Activated CD8-positive, alpha-beta memory T cell treated with anti-CD3 and anti-CD28 coated beads, Interleukin-2, amount 50 U/mL, for 24 hours (primary cell): ENCODE results near the gene CHPF.
A peak's percentile ranks its signal among the peaks of the same experiment; 100 is the strongest.

Experiments
- DNase-seq: peaks from one replicate; pipeline ENCODE4 v3.0.0-alpha.2; 2020; ENCODE audit errors: extremely low read depth

The CHPF gene

GRCh38 chr2:219552382-219553167 lies 9.0 kb upstream of the CHPF start:
- peak; percentile 34 for DNase-seq

- DNase-seq = no peak
Measured at GRCh38 chr2:219551441-219552381, 8.1 kb upstream of the CHPF start.

- no peak for DNase-seq
Measured at GRCh38 chr2:219549619-219550018, 6.0 kb upstream of the CHPF start.

DNA sequence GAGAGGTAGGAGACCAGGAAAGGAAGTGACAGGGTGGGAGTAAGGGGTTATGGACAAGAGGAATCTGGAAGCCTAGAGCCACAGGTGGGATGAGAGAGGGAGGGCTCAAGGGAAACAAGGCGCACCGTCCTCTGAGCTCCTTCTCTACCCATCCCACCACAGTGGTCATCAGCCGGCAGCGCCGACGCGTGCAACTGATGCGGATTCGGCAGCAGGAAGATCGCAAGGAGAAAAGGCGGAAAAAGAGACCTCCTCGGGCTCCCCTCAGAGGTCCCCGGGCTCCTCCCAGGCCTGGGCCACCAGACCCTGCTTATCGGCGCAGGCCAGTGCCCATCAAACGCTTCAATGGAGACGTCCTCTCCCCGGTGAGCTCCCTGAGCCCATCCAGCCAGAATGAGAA lies 5.4 kb upstream of the CHPF start:
- no peak for DNase-seq

DNA sequence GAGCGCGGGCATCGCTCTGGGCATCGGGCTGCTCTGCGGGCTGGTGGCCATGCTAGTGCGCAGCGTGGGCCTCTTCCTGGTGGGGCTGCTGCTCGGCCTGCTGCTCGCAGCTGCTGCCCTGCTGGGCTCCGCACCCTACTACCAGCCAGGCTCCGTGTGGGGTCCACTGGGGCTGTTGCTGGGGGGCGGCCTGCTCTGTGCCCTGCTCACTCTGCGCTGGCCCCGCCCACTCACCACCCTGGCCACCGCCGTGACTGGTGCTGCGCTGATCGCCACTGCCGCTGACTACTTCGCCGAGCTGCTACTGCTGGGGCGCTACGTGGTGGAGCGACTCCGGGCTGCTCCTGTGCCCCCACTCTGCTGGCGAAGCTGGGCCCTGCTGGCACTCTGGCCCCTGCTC lies 4.0 kb upstream of the CHPF start:
- DNase-seq = no peak

- no peak for DNase-seq
Measured at GRCh38 chr2:219545943-219546352, 2.3 kb upstream of the CHPF start.

DNA sequence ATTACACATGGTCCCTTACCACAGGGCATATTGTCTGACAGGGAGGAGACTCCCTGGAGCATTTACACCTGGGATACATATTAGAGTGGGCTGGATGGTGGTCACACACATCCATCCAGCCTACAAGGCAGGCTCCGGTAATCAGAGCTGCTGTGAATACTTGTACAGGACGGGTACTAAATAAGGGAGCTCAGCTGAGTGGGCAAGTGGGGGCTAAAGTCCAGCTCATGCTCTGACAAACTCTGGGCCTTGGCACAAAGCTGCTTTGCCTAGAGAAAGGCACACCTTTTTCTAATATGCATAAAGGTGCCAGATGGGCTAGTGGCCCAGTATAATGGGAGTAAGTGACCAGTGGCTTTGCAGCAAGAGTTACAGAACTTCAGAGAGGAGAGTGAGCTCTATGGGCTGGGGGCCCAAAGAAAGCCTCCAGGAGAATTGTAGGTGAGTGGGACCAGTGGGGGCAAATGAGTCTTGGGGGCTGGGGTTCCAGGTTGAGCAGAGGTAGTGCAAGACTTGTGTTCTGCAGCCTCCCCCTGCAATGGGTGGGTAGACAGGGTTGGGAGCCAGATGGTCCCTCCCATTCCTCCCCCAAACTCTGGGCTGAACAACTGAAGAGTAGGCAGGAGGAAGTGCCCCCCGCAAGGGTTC lies 1.8 kb upstream of the CHPF start:
- no peak for DNase-seq

- no peak for DNase-seq
Measured at GRCh38 chr2:219544567-219544966, 958 bp upstream of the CHPF start.

- no peak for DNase-seq
Measured at GRCh38 chr2:219542931-219543595, 546 bp downstream of the CHPF start.

DNA sequence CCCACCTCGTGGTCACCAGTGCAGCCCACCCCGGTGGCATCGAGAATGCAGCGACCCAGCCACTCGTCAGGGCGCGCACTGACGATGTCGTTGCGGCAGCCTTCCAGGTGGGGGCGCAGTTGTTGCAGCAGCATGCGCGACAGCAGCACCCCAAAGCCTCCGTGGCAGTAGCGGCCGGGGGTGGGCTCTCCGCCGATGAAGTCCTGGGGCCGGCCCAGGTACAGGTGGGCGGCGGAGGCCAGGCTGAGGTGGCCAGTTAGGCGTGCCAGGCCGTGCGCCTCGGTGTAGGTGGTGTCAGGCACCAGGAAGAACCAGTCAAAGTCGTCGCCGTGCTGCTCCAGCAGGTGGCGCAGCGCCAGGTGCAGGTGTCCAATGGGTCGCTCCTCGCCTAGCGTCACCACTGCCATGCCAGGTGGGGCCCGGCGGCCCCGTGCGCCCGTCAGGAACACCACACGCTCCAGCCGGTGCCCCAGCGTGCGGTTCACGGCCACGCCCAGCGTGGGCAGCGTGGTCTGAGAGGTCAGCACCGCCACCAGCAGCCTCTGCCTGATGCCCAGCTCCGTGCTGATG lies 1.9 kb downstream of the CHPF start:
- peak; percentile 43 for DNase-seq

DNA sequence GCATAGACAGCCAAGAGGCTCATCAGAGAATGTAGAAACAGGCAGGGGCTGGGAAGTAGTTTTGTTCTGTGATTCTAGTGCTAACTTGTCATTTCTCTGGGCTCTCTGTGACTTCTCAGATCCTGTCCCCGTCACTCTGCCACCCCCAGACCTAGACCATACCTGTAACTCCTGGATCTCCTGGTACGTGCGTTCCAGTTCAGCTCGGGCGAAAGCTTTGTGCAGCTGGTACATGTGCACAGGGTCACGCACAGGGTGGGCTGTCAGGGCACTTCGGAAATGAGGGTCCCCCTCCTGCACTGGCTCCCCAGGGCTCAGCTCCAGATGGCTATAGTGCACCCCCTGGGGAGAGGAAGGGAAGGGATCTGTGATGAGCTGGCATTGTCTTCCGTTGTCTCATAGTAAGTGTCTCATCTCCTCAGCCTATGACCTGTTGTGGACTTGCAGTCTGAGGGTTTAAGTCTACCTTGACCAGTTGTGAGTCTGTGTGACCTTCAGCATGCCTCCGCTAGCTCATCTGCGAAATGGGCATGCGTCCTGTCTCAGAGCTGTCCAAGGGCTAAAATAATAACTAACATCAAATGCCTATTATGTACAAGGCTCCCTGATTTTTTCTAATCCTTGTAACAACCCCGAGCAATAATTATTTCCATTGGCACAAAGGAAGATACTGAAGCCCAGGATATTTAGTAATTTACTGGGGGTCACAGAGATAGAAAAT lies 2.7 kb downstream of the CHPF start:
- DNase-seq = no peak

DNA sequence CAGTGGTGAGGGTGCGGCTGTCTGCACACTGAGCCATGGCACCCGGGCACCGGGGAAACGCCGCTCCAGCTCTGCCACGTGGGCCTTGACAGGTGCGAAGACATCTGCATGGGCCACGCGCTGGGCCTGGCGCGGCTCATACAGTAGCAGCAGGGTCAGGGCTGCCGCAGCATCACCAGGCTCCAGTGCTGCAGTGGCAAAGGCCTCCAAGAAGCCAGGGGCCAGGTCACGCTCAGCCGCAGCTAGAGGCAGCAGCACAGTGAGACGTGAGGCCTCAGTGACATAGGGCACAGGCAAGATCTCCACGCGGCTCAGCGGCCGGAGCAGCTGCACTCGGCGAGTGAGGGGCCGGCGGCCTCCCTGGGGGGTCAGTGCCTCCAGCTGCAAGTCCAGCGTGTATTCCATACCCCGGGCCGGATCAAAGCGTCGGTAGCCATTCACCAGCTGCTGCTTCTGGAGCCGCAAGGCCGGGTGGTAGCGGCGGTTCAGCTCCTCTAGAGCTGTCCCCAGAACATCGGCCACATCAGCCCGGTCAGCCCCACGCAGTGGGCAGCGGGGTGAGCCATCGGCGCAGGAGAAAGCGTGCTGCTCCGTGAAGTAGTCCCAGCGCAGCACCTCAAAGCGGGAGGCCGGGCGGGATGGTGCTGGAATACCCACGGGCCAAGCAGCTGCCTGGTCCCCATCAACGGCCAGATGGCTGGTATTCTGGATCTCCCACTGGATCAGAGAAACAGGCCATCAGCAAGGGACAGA lies 3.5 kb downstream of the CHPF start:
- DNase-seq = no peak

DNA sequence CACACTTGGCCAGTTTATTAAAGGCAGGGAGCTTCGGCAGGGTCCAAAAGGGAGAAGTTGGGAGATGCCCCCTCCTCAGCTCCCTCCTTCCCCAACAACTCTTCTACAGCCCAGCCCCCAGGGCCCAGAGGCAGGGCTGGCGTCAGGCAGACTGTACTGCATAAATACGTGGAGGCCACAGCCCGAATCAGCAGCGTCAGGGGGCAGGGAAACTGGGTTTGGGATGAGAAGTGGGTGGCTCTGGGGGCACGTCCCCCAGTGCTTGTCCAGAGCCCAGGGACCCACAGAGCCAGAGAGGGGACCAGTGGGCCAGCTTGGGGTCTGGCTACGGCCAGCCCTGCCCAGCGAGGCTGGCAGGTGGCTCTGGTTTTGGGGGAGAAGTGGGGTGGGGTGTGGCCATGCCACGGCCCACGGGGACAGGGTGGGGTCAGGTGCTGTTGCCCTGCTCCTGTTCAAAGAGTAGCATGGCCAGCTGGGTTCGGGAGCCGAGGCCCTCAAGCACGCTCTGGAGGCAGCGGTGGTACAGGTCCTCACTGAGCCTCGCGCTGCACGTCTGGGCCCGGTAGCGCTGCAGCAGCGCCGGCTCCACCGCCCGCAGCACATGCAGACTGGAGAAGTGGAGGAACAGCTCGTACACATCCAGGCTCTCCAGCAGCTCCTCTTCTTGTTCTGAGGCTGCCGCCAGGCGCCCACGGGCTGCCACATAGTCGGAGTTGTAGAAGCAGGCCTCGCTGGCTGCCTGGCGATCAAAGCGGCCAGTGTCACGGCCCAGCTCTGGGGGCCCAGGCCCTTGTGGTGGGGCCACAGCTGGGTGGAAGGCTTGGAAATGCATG lies 4.4 kb downstream of the CHPF start:
- no peak for DNase-seq

DNA sequence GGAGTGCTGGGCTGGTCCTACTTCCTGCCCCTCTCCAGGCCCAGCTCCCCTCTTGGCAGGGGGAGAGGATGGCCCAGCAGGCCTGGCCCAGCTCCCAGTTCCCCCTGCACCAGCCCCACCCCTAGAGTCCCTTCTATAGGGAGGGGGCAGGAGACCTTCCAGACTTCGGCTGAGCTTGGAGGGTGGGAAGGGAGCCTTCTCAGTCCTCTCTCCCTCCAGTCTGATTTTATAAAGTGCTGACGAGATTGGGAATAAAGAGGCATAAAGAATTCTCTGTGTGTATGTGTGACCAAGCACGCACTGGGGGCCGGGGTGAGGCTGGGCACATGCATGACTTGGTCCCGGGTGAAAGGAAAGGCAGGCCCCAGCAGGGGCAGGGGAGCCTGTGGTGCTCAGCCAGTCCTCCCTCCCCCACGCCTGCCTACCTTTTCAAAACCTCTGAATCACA lies 5.1 kb downstream of the CHPF start:
- no peak for DNase-seq

- DNase-seq = no peak
Measured at GRCh38 chr2:219537657-219538488, 5.7 kb downstream of the CHPF start.

DNA sequence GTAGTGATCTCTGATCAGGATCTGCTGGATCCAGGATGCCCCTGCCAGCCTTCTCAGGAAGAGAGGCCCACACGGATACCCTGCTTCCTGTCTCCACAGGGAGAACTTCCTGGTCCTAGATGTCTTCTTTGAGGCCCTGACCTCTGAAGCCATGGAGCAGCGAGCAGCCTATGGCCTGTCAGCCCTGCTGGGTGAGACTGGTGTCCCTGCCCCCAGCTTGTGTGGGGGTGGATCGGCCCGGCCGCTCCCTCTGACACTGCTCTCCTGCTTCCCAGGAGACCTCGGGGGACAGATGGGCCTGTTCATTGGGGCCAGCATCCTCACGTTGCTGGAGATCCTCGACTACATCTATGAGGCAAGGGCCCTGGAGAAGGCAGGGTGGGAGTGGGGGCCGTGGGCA lies 6.6 kb downstream of the CHPF start:
- no peak for DNase-seq

GRCh38 chr2:219536425-219536824 lies 7.2 kb downstream of the CHPF start:
- no peak for DNase-seq
